ENCODE measurements around the gene ALOXE3.

ALOXE3 gene

GRCh38 chr17:8153957-8154607 is 35.8 kb upstream of the ALOXE3 start:
- peak; percentile 100 for DNase-seq

- DNase-seq: peak; percentile 91
Measured at GRCh38 chr17:8153525-8153956, 35.2 kb upstream of the ALOXE3 start.

GRCh38 chr17:8153031-8153451 is 34.7 kb upstream of the ALOXE3 start:
- DNase-seq: peak; percentile 55

GRCh38 chr17:8152112-8152775 is 33.9 kb upstream of the ALOXE3 start, which contains the start of gene PER1:
Gene PER1, minus strand, starts transcription at chr17:8152404. Its CDS starts 1,698 bp downstream, at chr17:8150706.
- peak; percentile 96 for DNase-seq

GRCh38 chr17:8151641-8152111 is 33.4 kb upstream of the ALOXE3 start:
- DNase-seq: peak; percentile 90

- DNase-seq: peak; percentile 97
Measured at GRCh38 chr17:8151120-8151640, 32.9 kb upstream of the ALOXE3 start.

- DNase-seq: peak; percentile 38
Measured at GRCh38 chr17:8150194-8151119, 32.1 kb upstream of the ALOXE3 start.

- no peak for DNase-seq
Measured at GRCh38 chr17:8149419-8150193, 31.3 kb upstream of the ALOXE3 start.

- peak; percentile 22 for DNase-seq
Measured at GRCh38 chr17:8148560-8148959, 30.2 kb upstream of the ALOXE3 start.

- DNase-seq: peak; percentile 29
Measured at GRCh38 chr17:8147805-8148404, 29.6 kb upstream of the ALOXE3 start.

GRCh38 chr17:8147141-8147804 is 29.0 kb upstream of the ALOXE3 start:
- DNase-seq: peak; percentile 30

GRCh38 chr17:8146381-8147140 is 28.2 kb upstream of the ALOXE3 start:
- peak; percentile 32 for DNase-seq

- DNase-seq: no peak
Measured at GRCh38 chr17:8145811-8146210, 27.5 kb upstream of the ALOXE3 start.

- DNase-seq: peak; percentile 29
Measured at GRCh38 chr17:8144401-8145231, 26.3 kb upstream of the ALOXE3 start.

- DNase-seq: peak; percentile 40
Measured at GRCh38 chr17:8143581-8144400, 25.5 kb upstream of the ALOXE3 start.

GRCh38 chr17:8142887-8143580 is 24.7 kb upstream of the ALOXE3 start:
- DNase-seq: peak; percentile 41

GRCh38 chr17:8142158-8142886 is 24.0 kb upstream of the ALOXE3 start:
- DNase-seq: peak; percentile 32

All from left hindlimb (tissue), 1 donor.